GM23338 (cell line): ENCODE results near the gene RPS15A. TPM values are rescaled to one million over a fixed set of nuclear protein-coding genes. Genes with fewer than 3 reads are reported as not detected.

Experiments
- ATAC-seq: fragments of 200-7000 bp; cut with Tn5 transposase; 3 replicates; pipeline ENCODE4 v1.9.1; 2020
- DNase-seq: peaks from one replicate; pipeline ENCODE4 v3.0.0-alpha.2; 2015; ENCODE audit warnings: low spot score
- H2AFZ ChIP-seq: fragments of 200-600 bp; sonication (generic); 2 replicates; pipeline ENCODE4 v1.8.0; 2016; ENCODE audit warnings: antibody characterized with exemption, mild to moderate bottlenecking, moderate library complexity
- H3F3A ChIP-seq: fragments of 200-600 bp; sonication (generic); replicated peaks from 2 replicates; pipeline ENCODE4 v1.8.0; 2017; ENCODE audit warnings: antibody characterized with exemption, mixed run types, low read depth
- H3K27ac ChIP-seq: fragments of 200-600 bp; sonication (generic); 2 replicates; pipeline ENCODE4 v1.6.1; 2016; ENCODE audit warnings: low read depth
- H3K27me3 ChIP-seq: fragments of 200-600 bp; sonication (generic); 2 replicates; pipeline ENCODE4 v1.8.0; 2016; ENCODE audit warnings: mild to moderate bottlenecking, mixed run types, moderate library complexity; ENCODE audit not compliant: insufficient read depth
- H3K36me3 ChIP-seq: fragments of 200-600 bp; sonication (generic); 2 replicates; pipeline ENCODE4 v1.8.0; 2016; ENCODE audit warnings: mild to moderate bottlenecking; ENCODE audit not compliant: insufficient read depth
- H3K4me1 ChIP-seq: fragments of 200-600 bp; sonication (generic); 2 replicates; pipeline ENCODE4 v1.8.0; 2016; ENCODE audit warnings: mild to moderate bottlenecking, moderate library complexity; ENCODE audit not compliant: insufficient read depth
- H3K4me2 ChIP-seq: fragments of 200-600 bp; sonication (generic); 2 replicates; pipeline ENCODE4 v1.7.1; 2017; ENCODE audit warnings: mixed run types
- H3K4me3 ChIP-seq: fragments of 200-600 bp; sonication (generic); 2 replicates; pipeline ENCODE4 v1.6.1; 2016; ENCODE audit warnings: mixed run types
- H3K79me2 ChIP-seq: fragments of 200-600 bp; sonication (generic); replicated peaks from 2 replicates; pipeline ENCODE4 v1.8.0; 2017; ENCODE audit warnings: mild to moderate bottlenecking; ENCODE audit not compliant: insufficient read depth
- H3K9me2 ChIP-seq: fragments of 200-600 bp; sonication (generic); 2 replicates; pipeline ENCODE4 v1.8.0; 2017; ENCODE audit not compliant: insufficient read depth
- H4K20me1 ChIP-seq: fragments of 200-600 bp; sonication (generic); replicated peaks from 2 replicates; pipeline ENCODE4 v1.8.0; 2017; ENCODE audit warnings: mild to moderate bottlenecking; ENCODE audit not compliant: insufficient read depth
- H3K27ac Mint-ChIP-seq: 2 replicates; pipeline ENCODE4 v1.8.0; 2020; ENCODE audit warnings: inconsistent platforms, mild to moderate bottlenecking, moderate library complexity, mixed read lengths
- H3K27me3 Mint-ChIP-seq: 3 replicates; pipeline ENCODE4 v1.8.0; 2022; ENCODE audit warnings: low read depth, mild to moderate bottlenecking, moderate library complexity, mixed read lengths, inconsistent platforms; ENCODE audit not compliant: insufficient read depth, poor library complexity
- H3K36me3 Mint-ChIP-seq: 3 replicates; pipeline ENCODE4 v1.8.0; 2021; ENCODE audit warnings: low read depth, mild to moderate bottlenecking, inconsistent platforms, moderate library complexity, mixed read lengths
- H3K4me1 Mint-ChIP-seq: 3 replicates; pipeline ENCODE4 v1.8.0; 2020; ENCODE audit warnings: mild to moderate bottlenecking, inconsistent platforms, mixed read lengths
- H3K4me3 Mint-ChIP-seq: 3 replicates; pipeline ENCODE4 v1.8.0; 2021; ENCODE audit warnings: moderate library complexity, mild to moderate bottlenecking, inconsistent platforms, mixed read lengths
- H3K9me3 Mint-ChIP-seq: 3 replicates; pipeline ENCODE4 v1.8.0; 2020; ENCODE audit warnings: moderate library complexity, mild to moderate bottlenecking, inconsistent platforms, mixed read lengths
- CREB1 ChIP-seq: fragments of 250-450 bp; sonication (Bioruptor Pico); IDR thresholded peaks from 2 replicates; pipeline ENCODE4 v1.5.0; 2020; ENCODE audit warnings: low read depth, mild to moderate bottlenecking, moderate library complexity
- ETS1 ChIP-seq: IDR thresholded peaks from 2 replicates; pipeline ENCODE4 v1.6.1; 2016; ENCODE audit warnings: antibody characterized with exemption
- JUNB ChIP-seq: IDR thresholded peaks from one replicate; pipeline ENCODE4 v1.6.1; 2016; ENCODE audit warnings: antibody characterized with exemption; ENCODE audit not compliant: unreplicated experiment
- POLR2AphosphoS5 ChIP-seq: IDR thresholded peaks from 2 replicates; pipeline ENCODE4 v1.6.1; 2016; ENCODE audit warnings: antibody characterized with exemption, low read depth
- REST ChIP-seq: IDR thresholded peaks from one replicate; pipeline ENCODE4 v1.6.1; 2018; ENCODE audit warnings: antibody characterized with exemption; ENCODE audit not compliant: unreplicated experiment
- STAT1 ChIP-seq: IDR thresholded peaks from one replicate; pipeline ENCODE4 v1.6.1; 2016; ENCODE audit warnings: antibody characterized with exemption; ENCODE audit not compliant: unreplicated experiment
- ZNF114 ChIP-seq: fragments of 250-450 bp; sonication (Bioruptor Pico); IDR thresholded peaks from 2 replicates; pipeline ENCODE4 v1.5.0; 2020; ENCODE audit warnings: mild to moderate bottlenecking, moderate library complexity
- ZNF331 ChIP-seq: fragments of 250-450 bp; sonication (Bioruptor Pico); IDR thresholded peaks from 2 replicates; pipeline ENCODE4 v1.5.0; 2020; ENCODE audit warnings: low read depth, mild to moderate bottlenecking, moderate library complexity
- ZNF462 ChIP-seq: fragments of 250-450 bp; sonication (Bioruptor Pico); IDR thresholded peaks from 2 replicates; pipeline ENCODE4 v1.5.0; 2020; ENCODE audit warnings: mild to moderate bottlenecking, moderate library complexity
- polyA plus RNA-seq: library from polyadenylated mRNA; unstranded; fragments of >200 nt; fragmentation: Nextera tagmentation; extraction: Ambion mirVana; gene quantifications from 2 replicates; pipeline ENCODE4 v1.2.1, GENCODE V29; 2016
- total RNA-seq: library from RNA; depleted of rRNA; stranded (reverse); fragments of >200 nt; shearing (Covaris generic); gene quantifications from 2 replicates; pipeline ENCODE4 v1.2.3, GENCODE V29; 2014

The RPS15A gene
- total and polyA plus RNA-seq, 2 experiments from 2014 or later = 2,163 to 2,171 TPM

- TF ChIP-seq REST = no peak
These were observed 10.6 kb upstream of the RPS15A start (continued) for GRCh38 chr16:18800775-18801144.

- Mint-ChIP-seq H3K27ac (peak overlapping the region; percentile 80), H3K4me3 (peak overlapping the region; percentile 92), H3K4me1 (peaks cover 35% of the 10 kb centered on the region), H3K27me3 (peaks cover 20% of the 10 kb centered on the region), H3K9me3 (no peaks in the 10 kb centered on the region), H3K36me3 (peaks cover 47% of the 10 kb centered on the region)
- no peak overlapping the region for H2AFZ ChIP-seq
- H3K36me3 ChIP-seq = peaks cover 35% of the 10 kb centered on the region
- H3F3A ChIP-seq = peaks cover 4% of the 10 kb centered on the region
- DNase-seq (no peak), ATAC-seq (no peak)
- peak overlapping the region; percentile 88 for H3K4me3 ChIP-seq
- H3K4me1 ChIP-seq = peaks cover 34% of the 10 kb centered on the region
- H3K4me2 ChIP-seq = peak overlapping the region; percentile 84
- H3K27me3 ChIP-seq = no peaks in the 10 kb centered on the region
- H3K79me2 ChIP-seq = peaks cover 63% of the 10 kb centered on the region
- H3K9me2 ChIP-seq = no peaks in the 10 kb centered on the region
- H3K27ac ChIP-seq = no peak overlapping the region
- TF ChIP-seq ETS1 (no peak), ZNF114 (no peak), STAT1 (no peak), JUNB (no peak), REST (no peak), CREB1 (CRISPR knock-in tag) (no peak), ZNF331 (no peak), POLR2AphosphoS5 (no peak), ZNF462 (no peak)
- peaks cover 34% of the 10 kb centered on the region for H4K20me1 ChIP-seq
These were observed 10.2 kb upstream of the RPS15A start for GRCh38 chr16:18800293-18800692.
